Tibial nerve (tissue), 4 donors: Measurements from ENCODE around the gene LRP1. TPM values are rescaled to one million over a fixed set of nuclear protein-coding genes. Genes with fewer than 3 reads are reported as not detected.
A peak's percentile ranks its signal among the peaks of the same experiment; 100 is the strongest.

Experiments
- DNase-seq, 2 donors: peaks; one replicate each; pipeline ENCODE4 v3.0.0-alpha.2; 2019; ENCODE audit warnings: low spot score in 2 of 2
- H3K27ac ChIP-seq, 4 donors: fragments of 200-600 bp; sonication (generic) in 3 of 4; one replicate each; pipeline ENCODE4 v1.5.1; 2017 to 2019; ENCODE audit warnings: mild to moderate bottlenecking in 1 of 4
- H3K27me3 ChIP-seq, 2 donors: fragments of 200-600 bp; sonication (generic) in 1 of 2; one replicate each; pipeline versions ENCODE4 v1.5.1 to v1.6.0; 2017 to 2019
- H3K36me3 ChIP-seq, 3 donors: fragments of 200-600 bp; sonication (generic); one replicate each; pipeline ENCODE4 v1.5.1; 2018 to 2019
- H3K4me1 ChIP-seq, 4 donors: fragments of 200-600 bp; sonication (generic) in 3 of 4; one replicate each; pipeline ENCODE4 v1.5.1; 2017 to 2019
- H3K4me3 ChIP-seq, 4 donors: fragments of 200-600 bp; sonication (generic) in 3 of 4; one replicate each; pipeline ENCODE4 v1.5.1; 2017 to 2019; ENCODE audit warnings: mild to moderate bottlenecking in 1 of 4, moderate library complexity in 1 of 4
- H3K9me3 ChIP-seq, 4 donors: fragments of 200-600 bp; sonication (generic) in 3 of 4; one replicate each; pipeline ENCODE4 v1.5.1; 2017 to 2019
- CTCF ChIP-seq, 5 experiments: fragments of 200-600 bp in 3 of 5; fragments of 450-650 bp in 2 of 5; sonication (generic) in 3 of 5; IDR thresholded peaks; one replicate each; pipeline ENCODE4 v1.5.1; 2016 to 2019; ENCODE audit warnings: antibody characterized with exemption in 5 of 5, mild to moderate bottlenecking in 3 of 5, moderate library complexity in 2 of 5
- EP300 ChIP-seq, 2 donors: sonication (generic); formaldehyde crosslinking; IDR thresholded peaks; one replicate each; pipeline ENCODE4 v1.6.1; 2017; ENCODE audit warnings: antibody characterized with exemption in 2 of 2, mild to moderate bottlenecking in 1 of 2
- POLR2A ChIP-seq, 2 donors: fragments of 450-650 bp; IDR thresholded peaks; one replicate each; pipeline ENCODE4 v1.6.1; 2017; ENCODE audit warnings: antibody characterized with exemption in 2 of 2, mild to moderate bottlenecking in 2 of 2, moderate library complexity in 2 of 2
- WGBS, 2 donors: methylation state at CpG; one replicate each; pipeline ENCODE4 v1.1.5; 2018; 5-methylcytosine and 5-hydroxymethylcytosine counted together
- total RNA-seq, 4 donors: library from RNA; depleted of rRNA; stranded (reverse); fragments of >200 nt; gene quantifications; one replicate each; pipeline ENCODE4 v1.1.0, GENCODE V29; 2016

LRP1 gene
- total RNA-seq, 4 donors from 2014 or later, result 410 to 653 (median 527) TPM

DNA sequence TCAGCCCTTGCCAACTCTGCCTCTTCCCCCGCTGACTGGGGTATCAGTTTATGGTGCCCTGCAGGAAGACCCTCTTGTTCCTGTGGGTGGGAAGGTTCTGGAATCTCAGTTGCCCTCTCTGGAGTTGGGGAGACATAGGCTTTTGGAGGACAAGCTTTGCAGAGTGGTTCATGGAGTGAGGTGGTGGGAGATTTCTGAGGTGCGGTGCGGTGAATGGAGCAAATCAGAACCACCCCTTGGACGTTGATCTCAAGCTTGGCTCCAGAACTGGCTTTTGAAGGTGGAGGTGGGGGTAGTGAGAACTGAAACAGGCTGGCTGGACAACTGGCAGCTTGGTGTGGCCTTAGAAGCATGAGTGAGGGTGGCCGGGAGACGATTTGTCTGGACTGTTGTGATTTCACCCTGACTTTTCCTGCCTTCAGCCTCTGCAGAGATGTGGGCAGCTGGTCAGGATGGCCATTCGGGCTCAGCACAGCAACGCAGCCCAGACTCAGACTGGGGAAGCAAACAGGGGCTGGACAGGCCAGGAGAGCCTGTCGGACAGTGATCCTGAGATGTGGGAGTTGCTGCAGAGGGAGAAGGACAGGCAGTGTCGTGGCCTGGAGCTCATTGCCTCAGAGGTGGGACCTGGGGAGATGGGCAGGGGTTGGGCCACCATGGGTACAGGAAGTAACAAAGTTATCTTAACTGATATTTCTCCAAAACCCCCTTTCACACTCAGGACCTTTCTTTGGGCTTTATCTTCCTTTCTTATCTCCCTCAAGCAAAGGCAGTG, 102.3 kb downstream of the LRP1 start:
- Histone ChIP-seq H3K4me3 (peak overlapping the region; percentile 44 to 77 (median 64)), H3K27me3 (peaks cover 0 to 25% of the 10 kb centered on the region in 2 donors), H3K36me3 (peaks cover 0 to 40% (median 14%) of the 10 kb centered on the region in 3 donors), H3K4me1 (peaks cover 4 to 55% (median 25%) of the 10 kb centered on the region in 4 donors), H3K27ac (peak overlapping the region; percentile 15 to 93 (median 78)), H3K9me3 (no peaks in the 10 kb centered on the region)
- TF ChIP-seq CTCF (IDR thresholded peaks at IDR 0.05) (no peak), POLR2A (IDR thresholded peaks at IDR 0.05) (no peak)
- WGBS, 2 donors, result 37 to 46% methylated on average over 10 of the region's 10 CpGs
- DNase-seq, result no peak

DNA sequence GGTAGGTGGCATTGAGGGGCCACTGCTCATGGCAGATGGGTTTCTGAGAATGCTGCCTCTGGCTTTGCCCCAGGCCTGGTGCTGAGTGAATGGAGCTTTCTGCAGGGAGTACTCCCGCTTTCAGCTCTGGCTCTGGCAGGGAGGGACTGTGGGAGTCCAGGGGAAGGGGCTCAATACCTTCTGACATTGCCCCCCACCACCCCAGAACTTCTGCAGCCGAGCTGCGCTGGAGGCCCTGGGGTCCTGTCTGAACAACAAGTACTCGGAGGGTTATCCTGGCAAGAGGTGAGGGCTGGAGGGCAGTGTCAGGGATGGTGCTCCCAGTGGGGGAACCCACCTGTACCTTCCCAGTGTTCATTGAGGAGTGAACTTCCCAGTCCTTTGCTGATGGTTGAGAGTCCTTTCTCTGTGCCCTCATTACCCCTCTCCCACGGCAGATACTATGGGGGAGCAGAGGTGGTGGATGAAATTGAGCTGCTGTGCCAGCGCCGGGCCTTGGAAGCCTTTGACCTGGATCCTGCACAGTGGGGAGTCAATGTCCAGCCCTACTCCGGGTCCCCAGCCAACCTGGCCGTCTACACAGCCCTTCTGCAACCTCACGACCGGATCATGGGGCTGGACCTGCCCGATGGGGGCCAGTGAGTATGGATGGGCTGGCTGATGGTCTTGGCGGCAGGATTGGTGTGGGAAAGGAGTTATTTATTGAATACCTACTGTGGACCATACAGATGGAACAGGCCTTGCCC, 103.2 kb downstream of the LRP1 start:
- H3K36me3 ChIP-seq, result peaks cover 0 to 40% (median 14%) of the 10 kb centered on the region in 3 donors
- TF ChIP-seq CTCF (IDR thresholded peaks at IDR 0.05), result no peak
- no peak for TF ChIP-seq POLR2A (IDR thresholded peaks at IDR 0.05)
- no peak for TF ChIP-seq EP300 (IDR thresholded peaks at IDR 0.05)
- WGBS, 2 donors, result 84 to 95% methylated on average over 10 to 13 of the region's 13 CpGs
- DNase-seq, result no peak
- H3K9me3 ChIP-seq, result no peaks in the 10 kb centered on the region
- H3K4me3 ChIP-seq, result no peak overlapping the region
- H3K4me1 ChIP-seq, result peaks cover 4 to 55% (median 26%) of the 10 kb centered on the region in 4 donors
- peaks cover 0 to 20% of the 10 kb centered on the region in 2 donors for H3K27me3 ChIP-seq
- H3K27ac ChIP-seq, result no peak overlapping the region

DNA sequence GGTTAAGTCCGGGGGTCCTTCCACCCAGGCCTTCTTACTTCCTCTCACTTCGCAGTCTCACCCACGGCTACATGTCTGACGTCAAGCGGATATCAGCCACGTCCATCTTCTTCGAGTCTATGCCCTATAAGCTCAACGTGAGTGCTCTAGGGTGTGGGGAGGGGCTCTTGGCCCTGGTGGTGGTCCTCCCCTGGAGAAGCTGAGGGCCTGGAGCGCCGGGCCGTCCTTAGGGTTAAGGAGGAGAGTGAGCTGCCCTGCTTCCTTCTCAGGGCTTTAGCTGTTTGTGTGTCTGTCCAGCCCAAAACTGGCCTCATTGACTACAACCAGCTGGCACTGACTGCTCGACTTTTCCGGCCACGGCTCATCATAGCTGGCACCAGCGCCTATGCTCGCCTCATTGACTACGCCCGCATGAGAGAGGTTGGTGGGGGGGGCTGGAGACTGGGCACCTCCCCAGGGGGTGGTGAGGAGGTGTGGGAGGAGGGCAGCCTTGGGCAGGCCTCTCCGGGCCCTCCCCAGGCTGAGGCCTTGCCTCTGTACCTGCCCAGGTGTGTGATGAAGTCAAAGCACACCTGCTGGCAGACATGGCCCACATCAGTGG, 104.0 kb downstream of the LRP1 start:
- WGBS, 2 donors, result 80 to 84% methylated on average over 18 to 19 of the region's 19 CpGs
- H3K4me1 ChIP-seq, result peaks cover 4 to 55% (median 22%) of the 10 kb centered on the region in 4 donors
- no peak overlapping the region for H3K27ac ChIP-seq
- H3K9me3 ChIP-seq, result no peaks in the 10 kb centered on the region
- no peak overlapping the region for H3K4me3 ChIP-seq
- TF ChIP-seq POLR2A (IDR thresholded peaks at IDR 0.05) (no peak), EP300 (IDR thresholded peaks at IDR 0.05) (no peak), CTCF (IDR thresholded peaks at IDR 0.05) (no peak)
- H3K27me3 ChIP-seq, result peaks cover 0 to 20% of the 10 kb centered on the region in 2 donors
- no peak for DNase-seq
- peaks cover 0 to 40% (median 14%) of the 10 kb centered on the region in 3 donors for H3K36me3 ChIP-seq

GRCh38 chr12:57233357-57234232, 105.3 kb downstream of the LRP1 start:
- H3K9me3 ChIP-seq, result no peaks in the 10 kb centered on the region
- no peak for TF ChIP-seq CTCF (IDR thresholded peaks at IDR 0.05)
- no peak for TF ChIP-seq EP300 (IDR thresholded peaks at IDR 0.05)
- TF ChIP-seq POLR2A (IDR thresholded peaks at IDR 0.05), result no peak
- 74 to 87% methylated on average over 12 to 15 of the region's 15 CpGs for WGBS, 2 donors
- no peak overlapping the region for H3K4me3 ChIP-seq
- H3K27me3 ChIP-seq, result peaks cover 0 to 25% of the 10 kb centered on the region in 2 donors
- H3K36me3 ChIP-seq, result peaks cover 0 to 40% (median 14%) of the 10 kb centered on the region in 3 donors
- peaks cover 4 to 67% (median 32%) of the 10 kb centered on the region in 4 donors for H3K4me1 ChIP-seq
- no peak for DNase-seq
- H3K27ac ChIP-seq, result peak overlapping the region in 2 of 4 donors; percentile 43 to 76
